ENCODE results near the gene RAX2.
"Not testable (repeated sequence)": the region's sequence is repeated elsewhere in the genome, so short reads cannot be mapped to it uniquely, and the experiment has no call there.

DNA sequence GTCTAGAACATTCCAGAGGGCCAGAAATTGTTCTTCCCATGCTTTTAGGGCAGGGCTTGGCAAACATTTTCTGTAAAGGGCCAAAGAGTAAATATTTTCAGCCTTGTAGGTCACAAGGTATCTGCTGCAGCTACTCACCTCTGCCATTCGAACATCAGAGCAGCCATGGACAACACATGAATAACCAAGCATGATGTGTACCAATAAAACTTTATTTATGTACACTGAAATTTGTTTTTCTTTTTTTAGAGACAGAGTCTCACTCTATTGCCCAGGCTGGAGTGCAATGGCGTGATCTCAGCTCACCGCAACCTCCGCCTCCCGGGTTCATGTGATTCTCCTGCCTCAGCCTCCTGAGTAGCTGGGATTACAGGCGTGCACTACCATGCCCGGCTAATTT, 14.3 kb downstream of the RAX2 start:
- TF ChIP-seq, protein P1, sequence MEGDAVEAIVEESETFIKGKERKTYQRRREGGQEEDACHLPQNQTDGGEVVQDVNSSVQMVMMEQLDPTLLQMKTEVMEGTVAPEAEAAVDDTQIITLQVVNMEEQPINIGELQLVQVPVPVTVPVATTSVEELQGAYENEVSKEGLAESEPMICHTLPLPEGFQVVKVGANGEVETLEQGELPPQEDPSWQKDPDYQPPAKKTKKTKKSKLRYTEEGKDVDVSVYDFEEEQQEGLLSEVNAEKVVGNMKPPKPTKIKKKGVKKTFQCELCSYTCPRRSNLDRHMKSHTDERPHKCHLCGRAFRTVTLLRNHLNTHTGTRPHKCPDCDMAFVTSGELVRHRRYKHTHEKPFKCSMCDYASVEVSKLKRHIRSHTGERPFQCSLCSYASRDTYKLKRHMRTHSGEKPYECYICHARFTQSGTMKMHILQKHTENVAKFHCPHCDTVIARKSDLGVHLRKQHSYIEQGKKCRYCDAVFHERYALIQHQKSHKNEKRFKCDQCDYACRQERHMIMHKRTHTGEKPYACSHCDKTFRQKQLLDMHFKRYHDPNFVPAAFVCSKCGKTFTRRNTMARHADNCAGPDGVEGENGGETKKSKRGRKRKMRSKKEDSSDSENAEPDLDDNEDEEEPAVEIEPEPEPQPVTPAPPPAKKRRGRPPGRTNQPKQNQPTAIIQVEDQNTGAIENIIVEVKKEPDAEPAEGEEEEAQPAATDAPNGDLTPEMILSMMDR (IDR thresholded peaks at IDR 0.05; ENCODE audit: poor library complexity, severe bottlenecking): not testable (repeated sequence)
- TF ChIP-seq EZH2 (IDR thresholded peaks at IDR 0.05; ENCODE audit: borderline replicate concordance, insufficient read depth, low read length, poor library complexity, severe bottlenecking); POLR2AphosphoS5 (IDR thresholded peaks at IDR 0.05); TAF1 (IDR thresholded peaks at IDR 0.05; ENCODE audit: low read depth); EP300 (conservative IDR thresholded peaks at IDR 0.05; ENCODE audit: poor library complexity, severe bottlenecking): not testable (repeated sequence)
